Retinal pigment epithelial cell (primary cell): Measurements from ENCODE around the gene SIGLEC7.

Source experiments
- DNase-seq: peaks from one replicate; pipeline ENCODE4 v3.0.0-alpha.2; 2010; ENCODE audit warnings: low read depth
- H3K4me3 ChIP-seq: 2 replicates; pipeline ENCODE4 v1.5.1; 2011; ENCODE audit warnings: mild to moderate bottlenecking, low read length, control low read depth, moderate library complexity
- CTCF ChIP-seq: conservative IDR thresholded peaks from 2 replicates; pipeline ENCODE4 v1.5.1; 2011; ENCODE audit warnings: low read depth, low read length, control low read depth, inconsistent platforms

Gene SIGLEC7

GRCh38 chr19:51124216-51124615 lies 17.9 kb upstream of the SIGLEC7 start:
- no peak overlapping the region for H3K4me3 ChIP-seq
- DNase-seq, result no peak
- TF ChIP-seq CTCF, result no peak

GRCh38 chr19:51124729-51125128 lies 17.4 kb upstream of the SIGLEC7 start, which contains the start of gene SIGLEC9:
Gene SIGLEC9 (plus strand): TSS chr19:51124906. CDS start chr19:51124975, 69 bp downstream.
- TF ChIP-seq CTCF, result no peak
- no peak for DNase-seq
- H3K4me3 ChIP-seq, result no peak within 1 kb of the TSS

- H3K4me3 ChIP-seq, result no peak overlapping the region
- DNase-seq, result no peak
- TF ChIP-seq CTCF, result no peak
Measured at GRCh38 chr19:51125421-51126075, 16.6 kb upstream of the SIGLEC7 start.

GRCh38 chr19:51127032-51127431 lies 15.1 kb upstream of the SIGLEC7 start:
- TF ChIP-seq CTCF, result no peak
- DNase-seq, result no peak
- H3K4me3 ChIP-seq, result no peak overlapping the region

- no peak for DNase-seq
- no peak for TF ChIP-seq CTCF
- no peak overlapping the region for H3K4me3 ChIP-seq
Measured at GRCh38 chr19:51127755-51128154, 14.3 kb upstream of the SIGLEC7 start.

GRCh38 chr19:51128227-51128626 lies 13.9 kb upstream of the SIGLEC7 start:
- TF ChIP-seq CTCF, result no peak
- no peak overlapping the region for H3K4me3 ChIP-seq
- no peak for DNase-seq

- TF ChIP-seq CTCF, result no peak
- no peak for DNase-seq
- H3K4me3 ChIP-seq, result no peak overlapping the region
Measured at GRCh38 chr19:51129716-51130115, 12.4 kb upstream of the SIGLEC7 start.
